ENCODE measurements around the gene B3GLCT.

DNA sequence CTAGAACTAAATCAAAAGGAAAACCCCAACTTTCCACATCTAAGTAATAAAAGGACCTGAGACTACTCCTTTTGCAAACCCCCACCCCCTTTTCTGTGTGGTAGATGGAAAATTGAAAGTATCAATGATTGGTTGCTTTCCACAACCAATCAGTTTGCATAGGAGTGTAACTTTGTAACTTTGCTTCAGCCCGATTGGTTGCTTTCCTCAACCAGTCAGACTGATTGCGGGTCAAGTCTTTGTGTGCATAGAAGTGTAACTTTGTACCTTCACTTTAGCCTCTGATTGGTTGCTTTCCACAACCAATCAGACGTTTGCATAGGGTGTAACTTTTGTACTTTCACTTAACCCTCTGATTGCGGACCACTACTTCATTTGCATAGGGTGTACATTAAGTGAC, 8.0 kb upstream of the B3GLCT start:
- TF ChIP-seq, protein P1, sequence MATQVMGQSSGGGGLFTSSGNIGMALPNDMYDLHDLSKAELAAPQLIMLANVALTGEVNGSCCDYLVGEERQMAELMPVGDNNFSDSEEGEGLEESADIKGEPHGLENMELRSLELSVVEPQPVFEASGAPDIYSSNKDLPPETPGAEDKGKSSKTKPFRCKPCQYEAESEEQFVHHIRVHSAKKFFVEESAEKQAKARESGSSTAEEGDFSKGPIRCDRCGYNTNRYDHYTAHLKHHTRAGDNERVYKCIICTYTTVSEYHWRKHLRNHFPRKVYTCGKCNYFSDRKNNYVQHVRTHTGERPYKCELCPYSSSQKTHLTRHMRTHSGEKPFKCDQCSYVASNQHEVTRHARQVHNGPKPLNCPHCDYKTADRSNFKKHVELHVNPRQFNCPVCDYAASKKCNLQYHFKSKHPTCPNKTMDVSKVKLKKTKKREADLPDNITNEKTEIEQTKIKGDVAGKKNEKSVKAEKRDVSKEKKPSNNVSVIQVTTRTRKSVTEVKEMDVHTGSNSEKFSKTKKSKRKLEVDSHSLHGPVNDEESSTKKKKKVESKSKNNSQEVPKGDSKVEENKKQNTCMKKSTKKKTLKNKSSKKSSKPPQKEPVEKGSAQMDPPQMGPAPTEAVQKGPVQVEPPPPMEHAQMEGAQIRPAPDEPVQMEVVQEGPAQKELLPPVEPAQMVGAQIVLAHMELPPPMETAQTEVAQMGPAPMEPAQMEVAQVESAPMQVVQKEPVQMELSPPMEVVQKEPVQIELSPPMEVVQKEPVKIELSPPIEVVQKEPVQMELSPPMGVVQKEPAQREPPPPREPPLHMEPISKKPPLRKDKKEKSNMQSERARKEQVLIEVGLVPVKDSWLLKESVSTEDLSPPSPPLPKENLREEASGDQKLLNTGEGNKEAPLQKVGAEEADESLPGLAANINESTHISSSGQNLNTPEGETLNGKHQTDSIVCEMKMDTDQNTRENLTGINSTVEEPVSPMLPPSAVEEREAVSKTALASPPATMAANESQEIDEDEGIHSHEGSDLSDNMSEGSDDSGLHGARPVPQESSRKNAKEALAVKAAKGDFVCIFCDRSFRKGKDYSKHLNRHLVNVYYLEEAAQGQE (IDR thresholded peaks at IDR 0.05; ENCODE audit: low read depth, low read length), result no peak
- TF ChIP-seq CTCF (IDR thresholded peaks at IDR 0.05) (no peak), TCF12 (IDR thresholded peaks at IDR 0.05) (no peak), YY1 (IDR thresholded peaks at IDR 0.05; ENCODE audit: low read depth) (no peak), JUND (IDR thresholded peaks at IDR 0.05) (no peak), RAD21 (IDR thresholded peaks at IDR 0.05; ENCODE audit: low read length) (no peak), NRF1 (IDR thresholded peaks at IDR 0.05; ENCODE audit: low read depth, low read length) (no peak)
